Ovary (tissue), 3 donors: ENCODE data around the gene PADI4.
"Not testable (repeated sequence)": the region's sequence is repeated elsewhere in the genome, so short reads cannot be mapped to it uniquely, and the experiment has no call there.

Source experiments
- POLR2A ChIP-seq: fragments of 450-650 bp; IDR thresholded peaks from one replicate; pipeline ENCODE4 v1.6.1; 2017; ENCODE audit warnings: antibody characterized with exemption, mild to moderate bottlenecking, moderate library complexity
- TF ChIP-seq, protein P1 (sequence below), 3 donors: fragments of 450-650 bp in 2 of 3; fragments of 200-600 bp in 1 of 3; IDR thresholded peaks; one replicate each; pipeline versions ENCODE4 v1.5.1 to v1.8.0; 2016 to 2022; ENCODE audit warnings: antibody characterized with exemption in 3 of 3, mild to moderate bottlenecking in 1 of 3
- donor health status: DM: no; HTN: no; CAD: no.

DNA sequence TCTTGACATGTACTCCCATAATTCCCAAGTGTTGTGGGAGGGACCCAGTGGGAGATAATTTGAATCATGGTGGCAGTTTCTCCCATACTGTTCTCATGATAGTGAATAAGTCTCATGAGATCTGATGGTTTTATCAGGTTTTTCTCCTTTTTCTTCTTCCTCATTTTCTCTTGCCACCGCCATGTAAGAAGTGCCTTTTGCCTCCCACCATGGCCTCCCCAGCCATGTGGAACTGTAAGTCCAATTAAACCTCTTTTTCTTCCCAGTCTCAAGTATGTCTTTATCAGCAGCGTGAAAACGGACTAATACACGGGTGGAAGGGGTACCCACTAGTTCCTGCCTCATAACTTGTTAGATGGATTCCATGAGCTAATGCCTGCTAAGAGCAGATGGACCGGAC lies 37.5 kb downstream of the PADI4 start:
- TF ChIP-seq, protein P1, sequence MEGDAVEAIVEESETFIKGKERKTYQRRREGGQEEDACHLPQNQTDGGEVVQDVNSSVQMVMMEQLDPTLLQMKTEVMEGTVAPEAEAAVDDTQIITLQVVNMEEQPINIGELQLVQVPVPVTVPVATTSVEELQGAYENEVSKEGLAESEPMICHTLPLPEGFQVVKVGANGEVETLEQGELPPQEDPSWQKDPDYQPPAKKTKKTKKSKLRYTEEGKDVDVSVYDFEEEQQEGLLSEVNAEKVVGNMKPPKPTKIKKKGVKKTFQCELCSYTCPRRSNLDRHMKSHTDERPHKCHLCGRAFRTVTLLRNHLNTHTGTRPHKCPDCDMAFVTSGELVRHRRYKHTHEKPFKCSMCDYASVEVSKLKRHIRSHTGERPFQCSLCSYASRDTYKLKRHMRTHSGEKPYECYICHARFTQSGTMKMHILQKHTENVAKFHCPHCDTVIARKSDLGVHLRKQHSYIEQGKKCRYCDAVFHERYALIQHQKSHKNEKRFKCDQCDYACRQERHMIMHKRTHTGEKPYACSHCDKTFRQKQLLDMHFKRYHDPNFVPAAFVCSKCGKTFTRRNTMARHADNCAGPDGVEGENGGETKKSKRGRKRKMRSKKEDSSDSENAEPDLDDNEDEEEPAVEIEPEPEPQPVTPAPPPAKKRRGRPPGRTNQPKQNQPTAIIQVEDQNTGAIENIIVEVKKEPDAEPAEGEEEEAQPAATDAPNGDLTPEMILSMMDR (IDR thresholded peaks at IDR 0.05) = not testable (repeated sequence)
- TF ChIP-seq POLR2A = not testable (repeated sequence)
